Activated T-helper 1 cell treated with Interleukin-2 at 50 U/mL for 16 hours (primary cell): ENCODE measurements around the gene MBD4.
A peak's percentile ranks its signal among the peaks of the same experiment; 100 is the strongest.
"Not testable (repeated sequence)": the region's sequence is repeated elsewhere in the genome, so short reads cannot be mapped to it uniquely, and the experiment has no call there.

Experiments used
- DNase-seq: peaks from one replicate; pipeline ENCODE4 v3.0.0-alpha.2; 2020; ENCODE audit warnings: low read depth

Gene MBD4

GRCh38 chr3:129429602-129430001 is 10.1 kb downstream of the MBD4 start:
- DNase-seq, result no peak

GRCh38 chr3:129429080-129429451 is 10.7 kb downstream of the MBD4 start:
- DNase-seq, result no peak

GRCh38 chr3:129428376-129429079 is 11.2 kb downstream of the MBD4 start, which contains the start of gene EFCAB12:
Gene EFCAB12 (minus strand): TSS chr3:129428636. CDS start chr3:129428488, 148 bp downstream.
- DNase-seq, result peak; percentile 79

GRCh38 chr3:129428007-129428375 is 11.8 kb downstream of the MBD4 start:
- no peak for DNase-seq

- no peak for DNase-seq
Measured at GRCh38 chr3:129425619-129426018, 14.1 kb downstream of the MBD4 start.

GRCh38 chr3:129425213-129425612 is 14.5 kb downstream of the MBD4 start:
- DNase-seq, result no peak

- DNase-seq, result no peak
Measured at GRCh38 chr3:129424185-129424841, 15.4 kb downstream of the MBD4 start.

- no peak for DNase-seq
Measured at GRCh38 chr3:129422897-129423296, 16.9 kb downstream of the MBD4 start.

- no peak for DNase-seq
Measured at GRCh38 chr3:129421988-129422745, 17.6 kb downstream of the MBD4 start.

- no peak for DNase-seq
Measured at GRCh38 chr3:129421236-129421883, 18.4 kb downstream of the MBD4 start.

GRCh38 chr3:129419476-129419875 is 20.3 kb downstream of the MBD4 start:
- DNase-seq, result no peak

GRCh38 chr3:129418041-129418973 is 21.4 kb downstream of the MBD4 start:
- DNase-seq, result no peak

GRCh38 chr3:129417326-129417725 is 22.4 kb downstream of the MBD4 start:
- DNase-seq, result no peak

- no peak for DNase-seq
Measured at GRCh38 chr3:129416415-129416814, 23.3 kb downstream of the MBD4 start.

- no peak for DNase-seq
Measured at GRCh38 chr3:129415830-129416229, 23.9 kb downstream of the MBD4 start.

- no peak for DNase-seq
Measured at GRCh38 chr3:129415378-129415777, 24.4 kb downstream of the MBD4 start.

- no peak for DNase-seq
Measured at GRCh38 chr3:129413687-129414506, 25.9 kb downstream of the MBD4 start.

- not testable (repeated sequence) for DNase-seq
Measured at GRCh38 chr3:129413238-129413637, 26.5 kb downstream of the MBD4 start.

GRCh38 chr3:129412542-129413198 is 27.1 kb downstream of the MBD4 start:
- DNase-seq, result no peak

- no peak for DNase-seq
Measured at GRCh38 chr3:129410971-129411370, 28.8 kb downstream of the MBD4 start.
